Right ventricle myocardium superior (tissue), 1 donor: ENCODE results near the gene TMEM63A. TPM values are rescaled to one million over a fixed set of nuclear protein-coding genes. Genes with fewer than 3 reads are reported as not detected.
"Not testable (repeated sequence)": the region's sequence is repeated elsewhere in the genome, so short reads cannot be mapped to it uniquely, and the experiment has no call there.

Experiments
- ATAC-seq: fragments of 200-7000 bp; cut with Tn5 transposase; one replicate; pipeline ENCODE4 v1.9.1; 2020; ENCODE audit warnings: mild to moderate bottlenecking; ENCODE audit not compliant: poor library complexity
- DNase-seq: peaks from one replicate; pipeline ENCODE4 v3.0.0-alpha.2; 2020
- intact Hi-C: fragments of 100-400 bp; cut with DNase I; formaldehyde crosslinking; loops from one replicate; pipeline ENCODE4 v1.11.2; 2022
- total RNA-seq: library from RNA; stranded (reverse); fragmentation: NEBNext Ultra II Directional; extraction: Animal tissue kit (Norgen Biotek cat#: 25700); gene quantifications from one replicate; pipeline ENCODE4 v1.2.1, GENCODE V29; 2021
- donor health status: DM: no; HTN: yes; CAD: no; lungs with severe emphysema.

The TMEM63A gene
- total RNA-seq, 1 donor from 2014 or later = 37.0 TPM

DNA sequence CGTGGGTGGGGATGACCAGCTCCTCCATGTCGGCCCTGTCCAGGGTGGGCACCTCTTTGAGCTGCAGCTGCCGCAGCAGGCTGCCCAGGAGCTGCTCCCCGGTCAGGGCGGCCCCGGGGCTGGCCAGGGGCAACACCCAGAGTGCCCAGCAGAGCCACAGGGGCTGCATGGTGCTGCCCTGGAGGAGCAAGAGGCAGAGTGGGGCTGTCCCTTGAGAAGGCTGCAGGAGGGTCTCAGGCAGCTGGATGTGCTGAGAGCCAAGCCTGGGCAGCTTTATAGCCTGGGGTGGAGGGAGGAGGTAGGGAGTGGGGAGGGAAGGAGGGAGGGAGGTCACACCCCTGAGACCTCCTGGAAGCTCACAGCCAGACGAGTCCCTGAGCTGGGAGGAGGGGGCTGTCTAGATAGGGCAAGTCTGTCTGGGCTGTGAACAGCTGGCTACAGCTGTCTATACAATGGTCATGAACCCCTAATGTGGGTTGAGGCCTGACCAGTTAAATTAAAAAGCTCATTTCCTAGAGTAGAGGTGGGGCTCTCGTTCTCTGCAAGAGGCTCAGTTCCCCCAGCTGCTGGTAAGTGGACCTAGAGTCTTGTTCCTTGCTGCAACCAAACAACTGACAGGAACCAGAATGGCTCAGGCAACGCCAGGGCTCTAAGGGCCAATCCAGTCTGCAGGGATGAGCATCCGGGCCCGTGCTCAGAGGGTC is 6.9 kb upstream of the TMEM63A start, which contains the start of gene LEFTY1:
TSS of gene LEFTY1 (minus strand) at position 249 of the 704 bp plus-strand sequence. CDS start at position 169, 80 bp downstream.
- intact Hi-C loops = no loop called here
- ATAC-seq (peak; percentile 47), DNase-seq (no peak)

DNA sequence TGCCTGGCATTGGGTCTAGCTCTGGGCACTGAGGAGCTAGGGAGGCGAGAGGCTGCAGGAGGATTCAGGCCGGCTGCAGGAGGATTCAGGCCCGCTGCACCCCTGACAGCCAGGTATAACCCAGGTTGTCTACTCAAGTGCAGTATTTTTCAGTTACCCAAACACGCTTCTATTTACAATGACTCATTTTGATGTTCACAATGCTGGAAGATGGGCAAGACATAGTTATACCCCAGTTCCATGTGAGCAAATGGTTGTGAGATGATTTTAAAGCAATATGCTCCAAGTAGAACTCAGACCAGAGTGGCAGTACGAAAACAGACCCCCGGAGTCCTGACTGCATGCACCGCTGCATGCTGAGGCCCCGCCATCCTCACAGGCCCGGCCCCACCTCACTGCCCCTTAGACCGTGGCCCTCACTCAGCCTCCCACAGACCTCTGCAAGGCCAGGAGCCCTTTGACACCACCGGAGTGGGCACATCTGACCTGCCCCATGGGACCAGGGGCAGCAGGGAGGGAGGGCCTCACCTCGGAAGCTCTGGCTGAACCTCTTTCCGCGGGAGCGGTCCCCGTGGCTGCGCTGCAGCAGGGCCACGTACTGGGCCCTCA is 6.2 kb upstream of the TMEM63A start:
- intact Hi-C loops = no loop called here
- ATAC-seq (no peak), DNase-seq (peak; percentile 29)

GRCh38 chr1:225887554-225888288 is 5.5 kb upstream of the TMEM63A start:
- ATAC-seq, intact Hi-C loops: not testable (repeated sequence)
- DNase-seq = peak; percentile 27

GRCh38 chr1:225887030-225887314 is 4.8 kb upstream of the TMEM63A start:
- DNase-seq = no peak
- intact Hi-C loops = no loop called here

DNA sequence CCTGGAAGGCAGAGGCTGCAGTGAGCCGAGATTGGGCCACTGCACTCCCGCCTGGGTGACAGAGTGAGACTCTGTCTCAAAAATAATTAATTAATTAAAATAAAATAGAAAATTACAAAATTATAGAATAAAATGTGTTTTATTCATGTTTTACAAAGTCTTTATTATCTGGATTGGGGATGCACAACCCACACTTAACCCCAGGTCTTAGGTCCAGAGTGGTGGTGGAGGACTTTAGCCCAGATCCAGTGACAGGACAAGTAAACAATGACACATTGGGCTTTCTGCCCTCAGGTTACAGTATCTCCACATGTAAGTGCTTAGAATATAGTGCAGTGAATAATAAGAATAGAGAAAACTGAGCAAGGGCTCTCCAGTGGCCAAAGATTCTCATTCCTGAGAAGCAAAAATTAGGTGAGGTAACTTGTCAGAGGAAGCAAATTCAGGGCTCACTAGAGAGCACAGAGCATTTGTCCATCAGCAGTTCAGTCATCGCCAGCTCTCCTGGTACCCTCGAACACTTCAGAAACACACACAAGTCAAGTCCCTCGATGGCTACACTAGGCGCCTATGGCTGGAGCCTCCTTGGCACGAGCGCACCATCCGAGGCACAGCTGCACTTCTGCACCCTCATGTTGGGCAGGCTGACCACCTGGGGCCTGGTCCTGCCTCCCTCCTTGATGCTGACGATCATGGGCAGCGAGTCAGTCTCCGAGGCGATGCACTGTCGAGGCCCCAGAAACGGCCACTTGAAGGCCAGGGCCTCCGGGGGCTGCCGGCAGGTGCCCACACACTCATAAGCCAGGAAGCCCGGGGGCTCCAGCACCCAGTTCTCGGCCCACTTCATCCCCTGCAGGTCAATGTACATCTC is 4.2 kb upstream of the TMEM63A start:
- peak; percentile 17 for DNase-seq
- intact Hi-C loops = no loop called here
- no peak for ATAC-seq

More at GRCh38 chr1:225887030-225887314, 4.8 kb upstream of the TMEM63A start:
- ATAC-seq = no peak

GRCh38 chr1:225885336-225885735 is 3.2 kb upstream of the TMEM63A start:
- intact Hi-C loops = no loop called here
- peak; percentile 13 for DNase-seq
- no peak for ATAC-seq

DNA sequence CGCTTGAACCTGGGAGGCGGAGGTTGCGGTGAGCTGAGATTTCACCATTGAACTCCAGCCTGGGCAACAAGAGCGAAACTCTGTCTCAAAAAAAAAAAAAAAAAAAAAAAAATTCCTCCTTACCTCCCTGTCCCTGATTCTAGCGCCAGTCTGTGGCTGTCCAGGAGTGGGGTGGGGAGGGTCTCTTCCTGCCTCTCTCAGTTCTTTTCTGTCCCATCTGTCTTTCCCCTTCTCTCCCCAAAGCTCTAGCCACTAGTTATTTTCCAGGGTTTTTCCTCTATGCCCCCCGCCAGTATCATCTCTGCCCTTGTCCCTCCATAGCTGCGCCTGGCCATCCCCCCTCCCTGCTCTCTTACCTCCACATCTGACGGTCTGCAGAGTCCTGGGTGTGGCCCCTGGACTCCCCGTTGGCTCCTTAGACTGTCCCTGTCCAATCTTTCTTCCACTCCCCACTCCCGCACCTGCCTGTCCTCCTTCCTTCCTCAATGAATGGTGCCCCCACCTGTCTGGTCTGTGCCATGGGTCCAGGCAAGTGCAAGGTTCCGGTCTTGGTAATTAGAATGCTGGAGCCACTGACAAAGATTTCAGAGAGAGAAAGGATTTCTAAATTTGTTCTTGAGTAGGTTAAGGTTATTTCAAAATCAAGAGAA is 1.6 kb upstream of the TMEM63A start:
- no peak for ATAC-seq
- peak; percentile 27 for DNase-seq
- intact Hi-C loops = no loop called here

GRCh38 chr1:225882694-225883615 is 775 bp upstream of the TMEM63A start:
- intact Hi-C loops = no loop called here
- ATAC-seq = peak; percentile 63
- DNase-seq = peak; percentile 79

DNA sequence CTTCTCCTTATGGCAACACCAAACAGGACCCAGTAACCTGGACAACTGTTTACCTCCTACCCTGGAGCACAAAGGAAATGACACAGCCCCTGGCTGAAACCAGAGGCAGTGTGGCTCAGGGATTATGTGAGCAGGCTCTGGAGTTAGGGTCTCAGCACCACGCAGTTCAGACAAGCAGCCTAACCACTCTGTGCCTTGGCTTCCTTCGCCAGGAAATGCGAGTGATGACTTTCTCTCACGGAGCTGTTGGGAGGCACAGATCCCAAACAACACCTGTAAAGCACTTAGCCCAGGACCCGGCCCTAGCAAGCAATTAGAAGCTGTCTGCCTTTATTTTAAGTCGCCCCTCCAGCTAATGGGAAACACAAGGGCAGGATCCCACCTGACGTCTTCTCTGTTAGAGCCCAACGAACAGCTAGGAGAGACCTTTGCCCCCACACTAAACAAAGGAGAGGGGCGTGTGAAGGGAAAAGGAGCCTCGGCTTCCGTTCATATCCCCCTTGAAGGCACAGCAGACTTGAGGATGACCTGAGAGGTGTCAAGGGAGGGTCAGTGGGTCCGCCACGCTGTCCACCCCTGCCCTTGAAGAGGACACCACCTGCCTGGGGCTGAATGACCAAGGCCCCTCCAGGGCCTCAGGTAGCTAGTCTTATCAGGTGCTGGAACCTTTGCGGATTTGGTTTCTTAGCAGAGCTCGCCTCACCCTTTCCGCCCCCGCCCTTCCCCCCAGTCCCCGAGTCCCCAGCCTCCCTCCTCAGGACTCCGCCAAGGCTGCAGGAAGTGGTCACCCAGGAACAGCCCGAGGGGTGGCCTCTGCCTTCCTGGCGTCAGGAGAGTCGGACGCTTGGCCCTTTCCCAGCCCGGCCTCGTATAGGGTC is 860 bp downstream of the TMEM63A start:
- intact Hi-C loops = loop anchor here (2.0 kb wide), 1 partner anchor 71 kb away; the partner anchor contains the start of gene EPHX1
- peak; percentile 41 for ATAC-seq
- DNase-seq = peak; percentile 78

DNA sequence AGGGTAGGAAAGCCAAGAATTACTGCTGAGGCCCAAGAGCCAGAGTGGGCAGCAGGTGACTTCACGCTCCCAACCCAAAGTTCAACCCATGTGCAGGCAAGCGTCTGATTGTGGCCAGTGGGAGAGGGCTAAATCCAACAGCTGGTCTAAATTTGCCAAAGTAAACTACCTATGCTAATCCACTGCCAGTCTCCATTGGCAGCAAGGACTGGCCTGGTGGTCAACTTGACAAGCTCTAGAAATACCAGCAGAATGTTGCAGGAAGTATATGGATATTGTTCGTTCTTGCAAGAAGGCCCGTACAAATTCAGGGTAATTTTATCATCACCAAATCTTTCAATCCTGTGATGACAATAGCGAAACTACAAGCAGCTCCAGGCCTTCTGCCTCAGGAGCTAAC is 1.5 kb downstream of the TMEM63A start:
- intact Hi-C loops = loop anchor here (2.0 kb wide), 1 partner anchor 70 kb away; the partner anchor contains the start of gene EPHX1

GRCh38 chr1:225880222-225880588 is 2.0 kb downstream of the TMEM63A start:
- intact Hi-C loops = loop anchor here (2.0 kb wide), 1 partner anchor 69 kb away; the partner anchor contains the start of gene EPHX1
- DNase-seq = peak; percentile 62

More for the DNA sequence above, 1.5 kb downstream of the TMEM63A start:
- ATAC-seq (no peak), DNase-seq (no peak)

DNA sequence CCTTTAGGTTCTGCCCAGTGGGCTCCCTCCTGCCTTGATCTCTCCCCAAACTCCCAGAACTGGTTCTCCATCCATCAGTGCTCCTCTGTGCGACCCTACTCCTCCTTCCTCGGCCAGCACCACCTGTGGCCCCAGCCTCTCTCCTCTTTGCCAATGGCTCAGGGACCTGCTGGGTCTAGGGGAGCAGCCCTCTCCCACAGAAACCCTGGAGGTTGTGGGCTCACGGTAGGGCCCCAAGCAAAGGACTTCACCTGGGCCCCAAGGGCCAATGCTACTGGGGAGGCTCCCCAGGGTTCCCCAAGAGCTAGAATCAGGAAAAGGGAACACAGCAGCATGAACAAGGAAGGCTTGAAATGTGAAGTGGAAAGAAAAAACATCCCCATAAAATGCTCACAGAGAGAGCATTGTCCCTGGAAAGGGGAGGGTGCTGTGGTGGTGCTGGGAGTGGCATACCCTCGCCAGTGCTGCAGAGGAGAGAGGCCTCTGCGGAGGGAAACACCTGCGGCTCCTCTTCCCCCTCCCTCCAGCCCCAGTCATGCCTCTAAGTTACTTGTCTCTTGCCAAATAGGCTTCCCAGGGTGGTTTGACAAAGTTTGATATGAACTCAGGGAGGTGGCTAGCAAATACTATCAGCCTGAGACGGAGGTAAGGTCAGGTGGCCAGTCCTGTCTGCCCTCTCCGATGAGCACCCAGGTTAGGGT is 2.5 kb downstream of the TMEM63A start:
- intact Hi-C loops = loop anchor here (2.0 kb wide), 1 partner anchor 69 kb away; the partner anchor contains the start of gene EPHX1

More at GRCh38 chr1:225880222-225880588, 2.0 kb downstream of the TMEM63A start:
- peak; percentile 10 for ATAC-seq

DNA sequence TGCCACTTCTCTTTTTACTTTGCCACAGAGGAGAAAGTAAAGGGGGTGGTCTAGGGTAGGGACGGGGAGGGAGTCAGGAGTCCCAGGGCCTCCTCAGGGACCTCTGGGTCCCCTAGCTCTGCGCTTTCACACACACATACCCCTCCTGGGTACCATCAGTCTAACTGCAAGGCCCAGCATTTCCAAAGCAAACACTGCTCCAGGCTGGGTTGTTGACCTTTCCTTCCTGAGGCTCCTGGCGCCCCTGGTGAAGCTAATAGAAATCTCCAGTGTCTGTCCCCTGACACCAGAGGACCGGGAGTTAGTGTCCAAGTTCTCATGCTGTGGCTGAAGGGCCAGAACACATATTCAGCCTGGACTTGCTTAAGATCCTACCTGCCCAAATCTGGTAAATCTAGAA is 3.9 kb downstream of the TMEM63A start:
- no peak for ATAC-seq
- peak; percentile 23 for DNase-seq
- intact Hi-C loops = no loop called here

More for the DNA sequence above, 2.5 kb downstream of the TMEM63A start:
- DNase-seq = peak; percentile 20
- ATAC-seq = no peak

GRCh38 chr1:225877580-225877979 is 4.6 kb downstream of the TMEM63A start:
- peak; percentile 77 for DNase-seq
- intact Hi-C loops = no loop called here
- peak; percentile 5 for ATAC-seq

GRCh38 chr1:225876900-225877510 is 5.2 kb downstream of the TMEM63A start:
- ATAC-seq (no peak), DNase-seq (no peak)
- intact Hi-C loops = no loop called here
